Hepatocyte (in vitro differentiated cells): ENCODE data around the gene ALCAM.

ENCODE experiments used
- CTCF ChIP-seq: fragments of 200-600 bp; sonication (generic); IDR thresholded peaks from 2 replicates; pipeline ENCODE4 v1.5.1; 2016; ENCODE audit warnings: antibody characterized with exemption, mild to moderate bottlenecking; ENCODE audit not compliant: poor library complexity
- EZH2 ChIP-seq: fragments of 200-600 bp; sonication (generic); IDR thresholded peaks from 2 replicates; pipeline ENCODE4 v1.6.1; 2016; ENCODE audit warnings: antibody characterized with exemption, mild to moderate bottlenecking, borderline replicate concordance

DNA sequence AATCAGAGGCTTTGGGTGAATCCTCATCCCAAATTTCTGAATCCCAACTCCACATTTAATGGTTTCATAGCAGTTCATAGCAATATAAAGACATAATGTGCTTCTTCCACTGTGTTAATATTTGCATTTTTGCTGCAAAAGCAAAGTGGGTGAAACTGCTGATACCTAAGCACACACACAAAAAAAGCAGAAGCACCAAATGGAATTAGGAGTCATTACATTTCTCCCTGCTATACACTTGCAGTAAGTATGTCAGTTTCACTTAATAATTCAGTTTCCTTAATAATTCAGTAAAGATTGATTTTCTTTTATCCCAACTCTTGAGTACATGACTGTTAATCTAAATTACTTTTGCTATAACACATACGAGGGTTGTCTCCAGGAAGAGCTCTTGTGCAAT, 48.9 kb upstream of the ALCAM start:
- TF ChIP-seq CTCF: no peak
- TF ChIP-seq EZH2: no peak
